SK-N-MC (cell line): ENCODE measurements around the gene ITGB2.

Experiments
- DNase-seq: peaks from one replicate; pipeline ENCODE4 v3.0.0-alpha.2; 2011; ENCODE audit warnings: low read depth, low spot score
- H3K27ac ChIP-seq: fragments of 200-600 bp; sonication (generic); 2 replicates; pipeline ENCODE4 v1.5.1; 2016; ENCODE audit warnings: mixed run types
- H3K36me3 ChIP-seq: fragments of 200-600 bp; sonication (generic); 2 replicates; pipeline ENCODE4 v1.6.1; 2017; ENCODE audit warnings: antibody characterized with exemption, low read length, mixed read lengths; ENCODE audit not compliant: insufficient read depth
- H3K4me3 ChIP-seq: fragments of 200-600 bp; sonication (generic); 2 replicates; pipeline ENCODE4 v1.5.1; 2016
- H3K9ac ChIP-seq: fragments of 200-600 bp; sonication (generic); 2 replicates; pipeline ENCODE4 v1.8.0; 2017; ENCODE audit warnings: mixed run types, mixed read lengths; ENCODE audit not compliant: insufficient read length
- H3K9me3 ChIP-seq: fragments of 200-600 bp; sonication (generic); 2 replicates; pipeline ENCODE4 v1.6.1; 2017; ENCODE audit warnings: low read depth, mild to moderate bottlenecking, antibody characterized with exemption, low read length, moderate library complexity, mixed read lengths
- EZH2 ChIP-seq: fragments of 200-600 bp; sonication (generic); IDR thresholded peaks from one replicate; pipeline ENCODE4 v1.6.1; 2017; ENCODE audit warnings: antibody characterized with exemption
- FOXP2 ChIP-seq: optimal IDR thresholded peaks from 2 replicates; pipeline ENCODE3; 2011; ENCODE audit warnings: mild to moderate bottlenecking, moderate library complexity; ENCODE audit not compliant: insufficient read depth; ENCODE audit errors: extremely low read length, control extremely low read depth
- POLR2AphosphoS5 ChIP-seq: IDR thresholded peaks from 2 replicates; pipeline ENCODE4 v1.6.1; 2012; ENCODE audit warnings: mild to moderate bottlenecking, low read depth, low read length, borderline replicate concordance

Gene ITGB2

DNA sequence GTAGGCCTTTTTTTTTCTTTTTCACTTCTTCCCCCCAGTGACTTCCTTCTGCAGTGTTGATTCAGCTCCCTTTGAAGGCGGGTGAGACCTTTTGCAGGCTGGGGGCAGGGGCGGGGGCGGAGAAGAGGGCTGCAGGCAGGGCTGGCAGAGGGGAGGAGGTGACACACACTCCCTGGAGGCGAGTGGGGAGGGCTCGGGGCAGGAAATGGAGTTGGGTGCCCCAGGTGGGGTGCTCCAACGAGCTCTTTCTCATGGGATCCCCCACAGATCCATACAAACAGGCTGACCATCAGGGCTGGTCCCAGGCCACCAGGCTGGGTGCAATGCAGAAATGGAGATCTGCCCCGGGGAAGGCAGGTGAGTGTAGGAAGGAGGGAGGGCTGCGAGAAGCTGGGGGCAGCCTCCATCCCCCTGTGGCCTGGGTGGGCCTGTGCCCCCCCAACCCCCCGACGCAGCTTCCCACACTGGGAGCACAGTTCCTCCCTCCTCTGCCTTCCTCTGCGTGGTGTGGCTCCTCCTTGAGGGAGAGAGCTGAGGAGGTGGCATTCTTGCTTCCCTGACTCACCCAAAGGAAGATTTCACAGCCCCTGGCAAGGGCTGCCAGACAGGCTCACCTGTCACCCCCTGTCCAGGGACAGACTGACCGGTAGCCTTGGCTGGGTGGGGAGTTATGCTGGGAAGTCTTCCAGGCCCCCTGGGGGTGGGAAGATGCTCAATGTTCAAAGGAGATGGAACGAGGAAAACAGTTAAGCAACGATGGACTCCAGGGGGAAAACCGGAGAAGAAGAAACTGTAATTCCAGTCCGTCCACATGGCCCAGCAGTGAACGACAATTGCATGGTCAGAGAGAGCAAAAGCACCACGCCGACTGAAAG lies 7.1 kb upstream of the ITGB2 start:
- Histone ChIP-seq H3K9ac (peak overlapping the region; percentile 84), H3K36me3 (no peaks in the 10 kb centered on the region), H3K4me3 (peak overlapping the region; percentile 71), H3K27ac (peak overlapping the region; percentile 100), H3K9me3 (no peaks in the 10 kb centered on the region)
- peak; percentile 58 for DNase-seq
- TF ChIP-seq POLR2AphosphoS5 (peak; percentile 42; the same call in 1 of the 2 replicates), FOXP2 (no peak), EZH2 (no peak)

DNA sequence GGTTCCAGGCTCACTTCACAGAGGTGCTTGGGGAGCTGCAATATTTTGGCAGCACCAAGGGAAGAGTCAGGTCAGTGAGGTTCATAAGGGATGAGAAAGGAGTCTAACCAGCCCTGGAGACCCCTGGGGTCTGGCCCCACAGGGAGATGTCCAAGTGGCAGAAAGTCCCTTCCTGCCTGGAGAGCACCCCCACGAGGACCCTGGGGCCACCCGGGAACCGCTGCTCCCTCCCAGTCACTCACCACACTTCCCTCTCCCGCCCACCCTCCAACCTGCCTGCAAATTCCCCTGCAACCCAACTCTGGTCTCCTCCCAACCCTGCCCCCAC lies 6.5 kb upstream of the ITGB2 start:
- Histone ChIP-seq H3K9ac (peak overlapping the region; percentile 43), H3K9me3 (no peaks in the 10 kb centered on the region), H3K4me3 (peak overlapping the region; percentile 71)

DNA sequence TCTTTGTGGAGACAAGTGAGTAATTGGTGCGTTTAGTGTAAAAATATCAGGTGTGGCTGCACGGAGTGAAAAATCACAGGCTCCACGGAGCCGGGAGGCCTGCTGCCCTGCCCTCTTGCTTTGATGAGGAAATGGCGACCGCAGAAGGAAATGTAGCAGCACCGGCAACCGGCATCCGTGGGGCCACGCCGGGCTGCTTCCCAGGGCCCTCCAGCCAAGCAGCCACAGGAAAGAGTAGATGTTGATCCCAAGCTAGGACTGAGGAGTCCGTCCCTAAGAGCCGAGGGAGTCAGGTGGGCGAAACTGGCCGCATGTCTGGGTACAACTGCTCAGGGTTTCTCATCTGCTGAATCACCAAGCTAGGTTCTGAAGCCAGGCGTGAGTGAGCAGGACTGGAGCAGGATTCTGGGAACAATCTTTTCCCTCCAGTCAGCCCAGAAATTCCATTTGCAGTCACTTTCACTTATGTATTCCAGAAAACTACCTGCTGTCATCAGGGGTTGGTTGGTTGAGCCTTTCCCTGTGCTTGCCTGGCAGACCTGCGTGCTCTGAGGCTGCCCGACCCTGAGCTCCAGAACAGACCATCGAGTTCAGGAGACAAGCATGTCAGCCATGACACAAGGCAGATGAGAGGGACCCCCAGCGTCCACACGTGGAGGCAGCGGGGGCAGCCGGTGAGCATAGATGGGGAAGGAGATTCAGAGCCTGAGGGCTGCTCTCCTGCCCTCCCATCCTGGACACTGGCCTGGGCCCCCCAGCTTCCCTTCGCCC lies 5.8 kb upstream of the ITGB2 start:
- Histone ChIP-seq H3K4me3 (no peak overlapping the region), H3K9me3 (no peaks in the 10 kb centered on the region), H3K9ac (peak overlapping the region; percentile 43), H3K27ac (peak overlapping the region; percentile 100), H3K36me3 (no peaks in the 10 kb centered on the region)
- TF ChIP-seq POLR2AphosphoS5 = no peak
- no peak for TF ChIP-seq FOXP2
- TF ChIP-seq EZH2 = no peak
- DNase-seq = no peak

More for the DNA sequence above, 6.5 kb upstream of the ITGB2 start:
- TF ChIP-seq POLR2AphosphoS5 (no peak), FOXP2 (no peak), EZH2 (no peak)
- no peak for DNase-seq
- Histone ChIP-seq H3K27ac (peak overlapping the region; percentile 100), H3K36me3 (no peaks in the 10 kb centered on the region)

DNA sequence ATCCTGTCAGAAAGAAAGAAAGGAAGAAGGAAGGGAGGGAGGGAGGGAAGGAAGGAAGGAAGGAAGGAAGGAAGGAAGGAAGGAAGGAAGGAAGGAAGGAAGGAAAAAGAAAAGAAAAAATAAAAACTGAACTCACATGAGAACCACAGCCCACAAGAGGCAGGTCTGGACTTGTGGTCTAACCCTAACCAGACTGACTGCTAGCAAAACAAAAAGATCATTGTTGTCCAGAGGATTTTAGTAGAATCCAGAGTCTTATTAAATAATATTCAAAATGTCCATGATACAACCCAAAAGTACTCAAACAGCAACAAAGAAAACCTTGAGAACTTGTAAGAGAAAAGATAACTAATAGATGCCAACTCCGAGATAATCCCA lies 4.7 kb upstream of the ITGB2 start:
- no peak for TF ChIP-seq EZH2
- no peak; the same call in 1 of the 2 replicates for TF ChIP-seq POLR2AphosphoS5
- no peak for TF ChIP-seq FOXP2

DNA sequence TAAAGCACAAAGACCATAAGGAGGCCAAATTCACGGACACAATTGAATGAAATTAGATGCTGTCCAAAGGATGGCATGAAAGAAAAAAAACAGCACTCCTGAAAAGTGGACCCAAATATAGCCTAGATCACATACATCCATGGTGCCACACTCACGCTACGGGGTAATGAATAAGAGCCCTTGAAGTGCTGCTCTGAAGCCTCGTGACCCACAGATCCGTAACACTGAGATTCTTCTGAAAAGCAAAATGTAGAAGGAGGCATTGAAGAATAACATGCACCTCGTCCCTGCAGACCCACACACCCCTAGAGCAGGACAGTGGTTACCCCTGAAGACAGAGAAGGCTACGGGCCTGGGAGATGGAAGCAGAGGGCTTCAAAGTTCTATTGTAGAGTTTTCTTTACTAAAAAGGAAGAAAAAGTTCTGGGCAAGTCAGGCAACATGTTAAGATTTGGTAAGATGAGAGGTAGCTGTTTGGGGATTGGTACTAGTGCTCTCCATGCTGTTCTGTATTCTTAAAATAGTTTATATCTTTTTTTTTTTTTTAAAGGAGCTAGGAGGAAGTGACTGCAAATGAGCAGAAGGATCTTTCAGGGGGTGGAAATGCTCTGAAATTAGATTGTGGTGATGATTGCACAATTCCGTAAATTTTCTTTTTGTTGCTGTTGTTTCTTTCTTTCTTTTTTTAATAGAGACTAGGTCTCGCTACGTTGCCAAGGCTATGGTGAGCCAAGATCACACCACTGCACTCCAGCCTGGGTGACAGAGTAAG lies 4.1 kb upstream of the ITGB2 start:
- no peaks in the 10 kb centered on the region for H3K9me3 ChIP-seq
- peak overlapping the region; percentile 94 for H3K9ac ChIP-seq
- peak overlapping the region; percentile 100 for H3K27ac ChIP-seq
- H3K4me3 ChIP-seq = peak overlapping the region; percentile 77
- peak; percentile 99 for DNase-seq
- no peak for TF ChIP-seq POLR2AphosphoS5
- no peak for TF ChIP-seq EZH2
- TF ChIP-seq FOXP2 = no peak
- no peaks in the 10 kb centered on the region for H3K36me3 ChIP-seq

More for the DNA sequence above, 4.7 kb upstream of the ITGB2 start:
- peak overlapping the region; percentile 100 for H3K27ac ChIP-seq
- H3K36me3 ChIP-seq = no peaks in the 10 kb centered on the region
- H3K4me3 ChIP-seq = no peak overlapping the region
- no peaks in the 10 kb centered on the region for H3K9me3 ChIP-seq
- peak; percentile 95 for DNase-seq
- peak overlapping the region; percentile 49 for H3K9ac ChIP-seq

DNA sequence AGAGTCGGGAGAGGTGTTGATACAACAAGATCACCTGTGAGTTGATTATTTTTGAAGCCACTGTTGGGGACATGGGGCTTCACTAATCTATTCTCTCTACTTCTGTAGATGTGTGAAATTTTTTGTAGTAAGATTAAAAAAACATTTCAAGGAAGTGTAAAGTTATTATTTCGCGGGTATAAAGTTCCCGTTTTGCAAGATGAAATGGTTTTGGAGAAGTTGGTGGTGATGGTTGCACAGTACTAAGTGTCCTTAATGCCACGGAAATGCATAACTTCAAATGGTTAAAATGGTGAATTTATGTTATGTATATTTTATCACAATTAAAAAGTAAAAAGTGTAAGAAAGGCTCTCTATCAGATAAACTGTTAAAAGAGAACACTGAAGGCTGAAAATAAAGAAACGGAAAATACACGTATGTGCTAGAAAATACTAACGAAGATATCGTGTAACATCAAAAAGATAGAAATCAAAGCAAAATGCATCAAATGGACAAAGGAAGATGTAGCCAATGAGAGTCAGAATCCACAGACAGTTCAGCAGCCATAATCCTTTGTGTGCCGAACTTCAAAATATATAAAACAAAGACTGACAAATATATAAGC lies 2.9 kb upstream of the ITGB2 start:
- Histone ChIP-seq H3K36me3 (no peaks in the 10 kb centered on the region), H3K9me3 (no peaks in the 10 kb centered on the region), H3K27ac (peak overlapping the region; percentile 100), H3K9ac (peak overlapping the region; percentile 94), H3K4me3 (peak overlapping the region; percentile 18; the same call in 1 of the 2 replicates)
- TF ChIP-seq EZH2 (no peak), POLR2AphosphoS5 (no peak), FOXP2 (no peak)
- no peak for DNase-seq

DNA sequence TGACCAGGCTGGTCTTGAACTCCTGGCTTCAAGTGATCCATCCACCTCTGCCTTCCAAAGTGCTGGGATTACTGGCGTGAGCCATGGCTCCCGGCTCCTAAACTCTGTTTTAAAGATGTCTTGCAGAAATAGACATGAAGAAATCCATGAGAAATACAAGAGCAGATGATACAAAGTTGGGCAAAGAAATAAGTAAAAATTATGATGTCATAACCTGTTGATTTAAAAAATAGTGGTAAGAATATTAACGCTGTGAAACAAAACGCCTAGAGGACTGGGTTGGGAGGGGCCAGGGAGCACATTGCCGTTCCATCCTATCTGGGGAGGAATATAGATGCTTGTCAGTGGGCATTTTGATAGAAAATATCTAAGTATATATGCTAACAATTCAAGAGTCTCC lies 1.2 kb upstream of the ITGB2 start:
- no peak for DNase-seq
- TF ChIP-seq FOXP2 (no peak), EZH2 (no peak), POLR2AphosphoS5 (no peak)

More for the DNA sequence above, 1.2 kb upstream of the ITGB2 start:
- no peaks in the 10 kb centered on the region for H3K9me3 ChIP-seq
- no peaks in the 10 kb centered on the region for H3K36me3 ChIP-seq
- H3K9ac ChIP-seq = no peak overlapping the region
- H3K4me3 ChIP-seq = no peak overlapping the region
- H3K27ac ChIP-seq = peak overlapping the region; percentile 100
